Gastrocnemius medialis (tissue), 4 donors: Measurements from ENCODE around the gene PRELID1. TPM values are rescaled to one million over a fixed set of nuclear protein-coding genes. Genes with fewer than 3 reads are reported as not detected.
"Not testable (repeated sequence)": the region's sequence is repeated elsewhere in the genome, so short reads cannot be mapped to it uniquely, and the experiment has no call there.

Experiments
- ATAC-seq, 2 donors: fragments of 150-250 bp; one replicate each; pipeline ENCODE4 v1.9.1; 2016
- DNase-seq, 2 donors: peaks; one replicate each; pipeline ENCODE4 v3.0.0-alpha.2; 2019
- H3K27ac ChIP-seq, 4 donors: fragments of 200-600 bp; sonication (generic); 1 replicate in 1 of 4; 2 replicates in 3 of 4; pipeline ENCODE4 v1.5.1; 2016 to 2018; ENCODE audit warnings: mild to moderate bottlenecking in 2 of 4, moderate library complexity in 1 of 4
- H3K27me3 ChIP-seq, 3 donors: fragments of 200-600 bp; sonication (generic) in 2 of 3; 1 replicate in 1 of 3; 2 replicates in 2 of 3; pipeline versions ENCODE4 v1.5.1 to v1.6.0; 2016 to 2019; ENCODE audit warnings: mild to moderate bottlenecking in 1 of 3, moderate library complexity in 1 of 3
- H3K36me3 ChIP-seq, 2 donors: fragments of 200-600 bp; sonication (generic) in 1 of 2; one replicate each; pipeline ENCODE4 v1.5.1; 2017 to 2018
- H3K4me1 ChIP-seq, 2 donors: fragments of 200-600 bp; sonication (generic) in 1 of 2; one replicate each; pipeline ENCODE4 v1.5.1; 2016 to 2017; ENCODE audit warnings: mild to moderate bottlenecking in 2 of 2
- H3K4me3 ChIP-seq, 4 donors: fragments of 200-600 bp; sonication (generic) in 3 of 4; 1 replicate in 1 of 4; 2 replicates in 3 of 4; pipeline ENCODE4 v1.5.1; 2016 to 2019; ENCODE audit warnings: mild to moderate bottlenecking in 2 of 4
- H3K9me3 ChIP-seq, 3 donors: fragments of 200-600 bp; sonication (generic) in 2 of 3; 1 replicate in 1 of 3; 2 replicates in 2 of 3; pipeline ENCODE4 v1.5.1; 2016 to 2019
- CTCF ChIP-seq, 5 experiments: fragments of 450-650 bp in 3 of 5; fragments of 200-600 bp in 2 of 5; sonication (generic) in 2 of 5; IDR thresholded peaks in 4 of 5; conservative IDR thresholded peaks in 1 of 5; 1 replicate in 4 of 5; 2 replicates in 1 of 5; pipeline ENCODE4 v1.5.1; 2016 to 2019; ENCODE audit warnings: antibody characterized with exemption in 5 of 5, mild to moderate bottlenecking in 3 of 5, moderate library complexity in 3 of 5
- POLR2A ChIP-seq, 2 donors: fragments of 450-650 bp; IDR thresholded peaks; one replicate each; pipeline ENCODE4 v1.6.1; 2017; ENCODE audit warnings: antibody characterized with exemption in 2 of 2, mild to moderate bottlenecking in 2 of 2, moderate library complexity in 2 of 2
- in situ Hi-C, 4 donors: fragments of 200-750 bp; cut with MboI; loops; one replicate each; pipeline versions ENCODE4 v1.15.0 to v1.8.0; 2017; ENCODE audit warnings: low sequenced_read_pairs in 4 of 4
- intact Hi-C: fragments of 100-400 bp; cut with DNase I; formaldehyde crosslinking; loops from one replicate; pipeline ENCODE4 v1.15.1; 2023; ENCODE audit warnings: low total_unique reads
- total RNA-seq, 4 donors: library from RNA; depleted of rRNA; stranded (reverse); fragments of >200 nt; gene quantifications; one replicate each; pipeline versions ENCODE4 v1.1.0 to v1.2.3, GENCODE V29; 2016

Gene PRELID1
- 10 to 100 TPM; 13.4 to 45.8 (median 28.2) TPM for total RNA-seq

- Histone ChIP-seq H3K9me3 (no peaks in the 10 kb centered on the region), H3K4me1 (peaks cover 37 to 42% of the 10 kb centered on the region in 2 donors), H3K36me3 (peaks cover 0 to 22% of the 10 kb centered on the region in 2 donors), H3K4me3 (peak within 1 kb of the TSS; percentile 84 to 99 (median 96)), H3K27me3 (no peaks in the 10 kb centered on the region), H3K27ac (peak within 1 kb of the TSS; percentile 83 to 95 (median 92))
- in situ Hi-C loops (loop anchor here in 1 of 4 donors (10.0 kb wide), 1 partner anchor 179 kb away; no protein-coding TSS in a partner anchor), intact Hi-C loops (loop anchor here (2.0 to 5.0 kb wide), 3 partner anchors 47 to 189 kb away; partner anchors contain the start of genes LMAN2 and NSD1)
- peak; percentile 80 to 84 for ATAC-seq
- peak; percentile 75 to 84 for DNase-seq
- TF ChIP-seq CTCF (IDR thresholded peaks at IDR 0.05 in 4 of 5, conservative IDR thresholded peaks at IDR 0.05 in 1 of 5) = peak in 2 of 5 experiments; percentile 11 to 35
- TF ChIP-seq POLR2A (IDR thresholded peaks at IDR 0.05) = peak; percentile 81 to 89
Measured at GRCh38 chr5:177303121-177303924, at the start of gene PRELID1, which contains the start of gene RAB24. Gene PRELID1, plus strand, starts transcription at chr5:177303799. Its CDS starts 187 bp downstream, at chr5:177303986. Gene RAB24, minus strand, starts transcription at chr5:177303719. Its CDS starts 431 bp downstream, at chr5:177303288.

- Histone ChIP-seq H3K4me3 (no peak overlapping the region), H3K4me1 (peaks cover 5 to 12% of the 10 kb centered on the region in 2 donors), H3K9me3 (no peaks in the 10 kb centered on the region), H3K36me3 (peaks cover 0 to 45% of the 10 kb centered on the region in 2 donors), H3K27ac (no peak overlapping the region), H3K27me3 (no peaks in the 10 kb centered on the region)
- intact Hi-C loops (no loop called here), in situ Hi-C loops (loop anchor here in 1 of 4 donors (25.0 kb wide), 1 partner anchor 144 kb away; no protein-coding TSS in a partner anchor)
- no peak for ATAC-seq
- TF ChIP-seq POLR2A (IDR thresholded peaks at IDR 0.05) (no peak), CTCF (IDR thresholded peaks at IDR 0.05 in 4 of 5, conservative IDR thresholded peaks at IDR 0.05 in 1 of 5) (no peak)
- no peak for DNase-seq
Measured at GRCh38 chr5:177256296-177256695, 47.3 kb upstream of the PRELID1 start.

GRCh38 chr5:177258711-177259110, 44.9 kb upstream of the PRELID1 start:
- in situ Hi-C loops = loop anchor here in 1 of 4 donors (25.0 kb wide), 1 partner anchor 146 kb away; no protein-coding TSS in a partner anchor
- H3K4me3 ChIP-seq, intact Hi-C loops: not testable (repeated sequence)

GRCh38 chr5:177260961-177261360, 42.6 kb upstream of the PRELID1 start:
- Histone ChIP-seq H3K27ac (no peak overlapping the region), H3K27me3 (no peaks in the 10 kb centered on the region), H3K4me3 (no peak overlapping the region), H3K4me1 (peaks cover 5 to 12% of the 10 kb centered on the region in 2 donors), H3K9me3 (no peaks in the 10 kb centered on the region), H3K36me3 (peaks cover 0 to 34% of the 10 kb centered on the region in 2 donors)
- ATAC-seq = no peak
- in situ Hi-C loops = loop anchor here in 1 of 4 donors (25.0 kb wide), 1 partner anchor 149 kb away; no protein-coding TSS in a partner anchor
- intact Hi-C loops = no loop called here
- no peak for TF ChIP-seq POLR2A (IDR thresholded peaks at IDR 0.05)
- TF ChIP-seq CTCF (IDR thresholded peaks at IDR 0.05 in 4 of 5, conservative IDR thresholded peaks at IDR 0.05 in 1 of 5) = no peak
- DNase-seq = no peak

More at GRCh38 chr5:177258711-177259110, 44.9 kb upstream of the PRELID1 start:
- H3K27me3 ChIP-seq, DNase-seq, H3K9me3 ChIP-seq: not testable (repeated sequence)
- Histone ChIP-seq H3K36me3 (peaks cover 0 to 39% of the 10 kb centered on the region in 2 donors), H3K4me1 (peaks cover 5 to 12% of the 10 kb centered on the region in 2 donors), H3K27ac (peak overlapping the region in 2 of 4 donors; percentile 4 to 42)
- ATAC-seq = peak in 1 of 2 donors; percentile 23

- Histone ChIP-seq H3K27me3 (no peaks in the 10 kb centered on the region), H3K36me3 (peaks cover 0 to 39% of the 10 kb centered on the region in 2 donors), H3K27ac (no peak overlapping the region), H3K9me3 (no peaks in the 10 kb centered on the region), H3K4me1 (peaks cover 5 to 12% of the 10 kb centered on the region in 2 donors), H3K4me3 (no peak overlapping the region)
- ATAC-seq = no peak
- intact Hi-C loops = no loop called here
- no peak for TF ChIP-seq CTCF (IDR thresholded peaks at IDR 0.05 in 4 of 5, conservative IDR thresholded peaks at IDR 0.05 in 1 of 5)
- TF ChIP-seq POLR2A (IDR thresholded peaks at IDR 0.05) = no peak
- in situ Hi-C loops = loop anchor here in 1 of 4 donors (25.0 kb wide), 1 partner anchor 149 kb away; no protein-coding TSS in a partner anchor
- no peak for DNase-seq
Measured at GRCh38 chr5:177261510-177261909, 42.1 kb upstream of the PRELID1 start.
